DOHH2 (cell line): ENCODE measurements around the gene PARP14.
"Not testable (repeated sequence)": the region's sequence is repeated elsewhere in the genome, so short reads cannot be mapped to it uniquely, and the experiment has no call there.

Experiments used
- H3F3A ChIP-seq: fragments of 200-600 bp; sonication (generic), shearing (Covaris generic); 2 replicates; pipeline ENCODE4 v1.6.0; 2016; ENCODE audit warnings: antibody characterized with exemption, mild to moderate bottlenecking; ENCODE audit not compliant: control insufficient read depth, insufficient read depth
- H3K27ac ChIP-seq: fragments of 200-600 bp; sonication (generic); 2 replicates; pipeline ENCODE4 v1.5.1; 2014; ENCODE audit warnings: low read depth, mild to moderate bottlenecking, low read length, moderate library complexity
- H3K27me3 ChIP-seq: fragments of 200-600 bp; sonication (generic); 2 replicates; pipeline ENCODE4 v1.6.1; 2014; ENCODE audit warnings: mild to moderate bottlenecking, low read length, mixed read lengths; ENCODE audit not compliant: control insufficient read depth
- H3K36me3 ChIP-seq: fragments of 200-600 bp; sonication (generic); 2 replicates; pipeline ENCODE4 v1.6.1; 2014; ENCODE audit warnings: mild to moderate bottlenecking, low read length, moderate library complexity, mixed read lengths; ENCODE audit not compliant: control insufficient read depth
- H3K4me1 ChIP-seq: fragments of 200-600 bp; sonication (generic); 2 replicates; pipeline ENCODE4 v1.6.1; 2014; ENCODE audit warnings: mild to moderate bottlenecking, low read length, mixed read lengths; ENCODE audit not compliant: control insufficient read depth
- H3K4me2 ChIP-seq: fragments of 200-600 bp; sonication (generic); 2 replicates; pipeline ENCODE4 v1.6.0; 2014; ENCODE audit warnings: mild to moderate bottlenecking, low read length, moderate library complexity
- H3K4me3 ChIP-seq: fragments of 200-600 bp; sonication (generic); 2 replicates; pipeline ENCODE4 v1.5.1; 2014; ENCODE audit warnings: mild to moderate bottlenecking, low read length, mixed read lengths
- H3K79me2 ChIP-seq: fragments of 200-600 bp; sonication (generic); 2 replicates; pipeline ENCODE4 v1.6.1; 2014; ENCODE audit warnings: mild to moderate bottlenecking, low read length, mixed read lengths; ENCODE audit not compliant: control insufficient read depth
- H3K9me2 ChIP-seq: fragments of 200-600 bp; sonication (generic); replicated peaks from 2 replicates; pipeline ENCODE4 v1.6.1; 2014; ENCODE audit warnings: mild to moderate bottlenecking, low read length, mixed read lengths; ENCODE audit not compliant: control insufficient read depth
- H3K9me3 ChIP-seq: fragments of 200-600 bp; sonication (generic); 2 replicates; pipeline ENCODE4 v1.6.1; 2014; ENCODE audit warnings: antibody characterized with exemption, low read length, mixed read lengths; ENCODE audit not compliant: control insufficient read depth, insufficient read depth
- H4K20me1 ChIP-seq: fragments of 200-600 bp; sonication (generic); 2 replicates; pipeline ENCODE4 v1.6.0; 2014; ENCODE audit warnings: low read depth, mild to moderate bottlenecking, antibody characterized with exemption, low read length, moderate library complexity; ENCODE audit not compliant: control insufficient read depth, insufficient read depth
- EZH2phosphoT487 ChIP-seq: fragments of 200-600 bp; sonication (generic); IDR thresholded peaks from 2 replicates; pipeline ENCODE4 v1.6.1; 2017; ENCODE audit warnings: borderline replicate concordance, mild to moderate bottlenecking, antibody characterized with exemption, low read length, moderate library complexity, mixed read lengths
- TF ChIP-seq, protein P1 (sequence below): fragments of 200-600 bp; sonication (generic); IDR thresholded peaks from one replicate; pipeline ENCODE4 v1.5.1; 2014; ENCODE audit warnings: antibody characterized with exemption, mild to moderate bottlenecking, low read depth, low read length; ENCODE audit not compliant: poor library complexity, severe bottlenecking

Gene PARP14

DNA sequence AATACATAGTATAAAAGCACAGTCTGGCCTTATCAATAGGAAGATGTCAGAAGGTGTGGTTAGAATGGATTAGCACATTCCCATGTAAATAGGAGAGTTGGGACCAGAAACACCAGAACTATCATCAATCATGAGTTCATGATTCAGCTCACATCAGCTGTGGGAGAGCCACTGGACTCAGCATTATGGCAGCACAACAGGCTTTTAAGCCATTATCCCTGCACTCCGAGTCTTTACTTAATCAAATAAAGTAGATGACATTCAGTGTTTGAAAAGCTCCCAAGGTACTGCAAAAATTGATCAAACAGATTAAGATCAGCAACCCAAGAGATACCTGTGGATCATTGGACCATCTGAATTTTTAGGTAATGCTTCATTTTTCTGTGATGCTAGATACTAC lies 24.7 kb downstream of the PARP14 start:
- no peaks in the 10 kb centered on the region for H4K20me1 ChIP-seq
- no peak overlapping the region for H3K4me2 ChIP-seq
- H3K4me3 ChIP-seq = no peak overlapping the region
- no peaks in the 10 kb centered on the region for H3K79me2 ChIP-seq
- no peak overlapping the region for H3K27ac ChIP-seq
- no peaks in the 10 kb centered on the region for H3K27me3 ChIP-seq
- no peaks in the 10 kb centered on the region for H3K9me3 ChIP-seq
- no peaks in the 10 kb centered on the region for H3F3A ChIP-seq
- H3K9me2 ChIP-seq = no peaks in the 10 kb centered on the region
- TF ChIP-seq, protein P1, sequence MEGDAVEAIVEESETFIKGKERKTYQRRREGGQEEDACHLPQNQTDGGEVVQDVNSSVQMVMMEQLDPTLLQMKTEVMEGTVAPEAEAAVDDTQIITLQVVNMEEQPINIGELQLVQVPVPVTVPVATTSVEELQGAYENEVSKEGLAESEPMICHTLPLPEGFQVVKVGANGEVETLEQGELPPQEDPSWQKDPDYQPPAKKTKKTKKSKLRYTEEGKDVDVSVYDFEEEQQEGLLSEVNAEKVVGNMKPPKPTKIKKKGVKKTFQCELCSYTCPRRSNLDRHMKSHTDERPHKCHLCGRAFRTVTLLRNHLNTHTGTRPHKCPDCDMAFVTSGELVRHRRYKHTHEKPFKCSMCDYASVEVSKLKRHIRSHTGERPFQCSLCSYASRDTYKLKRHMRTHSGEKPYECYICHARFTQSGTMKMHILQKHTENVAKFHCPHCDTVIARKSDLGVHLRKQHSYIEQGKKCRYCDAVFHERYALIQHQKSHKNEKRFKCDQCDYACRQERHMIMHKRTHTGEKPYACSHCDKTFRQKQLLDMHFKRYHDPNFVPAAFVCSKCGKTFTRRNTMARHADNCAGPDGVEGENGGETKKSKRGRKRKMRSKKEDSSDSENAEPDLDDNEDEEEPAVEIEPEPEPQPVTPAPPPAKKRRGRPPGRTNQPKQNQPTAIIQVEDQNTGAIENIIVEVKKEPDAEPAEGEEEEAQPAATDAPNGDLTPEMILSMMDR = no peak
- no peak for TF ChIP-seq EZH2phosphoT487
- H3K36me3 ChIP-seq = no peaks in the 10 kb centered on the region
- H3K4me1 ChIP-seq = peaks cover 22% of the 10 kb centered on the region

- not testable (repeated sequence) for H3K27me3 ChIP-seq, H3K4me3 ChIP-seq, H3K9me2 ChIP-seq, H3K79me2 ChIP-seq, H3K9me3 ChIP-seq, H4K20me1 ChIP-seq, H3K27ac ChIP-seq, H3F3A ChIP-seq, H3K4me2 ChIP-seq, H3K36me3 ChIP-seq
- H3K4me1 ChIP-seq = peaks cover 12% of the 10 kb centered on the region
Measured at GRCh38 chr3:122710616-122711251, 30.1 kb downstream of the PARP14 start.

GRCh38 chr3:122714273-122714672 lies 33.6 kb downstream of the PARP14 start:
- Histone ChIP-seq H4K20me1 (no peaks in the 10 kb centered on the region), H3K27me3 (no peaks in the 10 kb centered on the region), H3F3A (no peaks in the 10 kb centered on the region), H3K4me2 (no peak overlapping the region), H3K9me3 (no peaks in the 10 kb centered on the region), H3K4me3 (no peak overlapping the region), H3K36me3 (no peaks in the 10 kb centered on the region), H3K79me2 (no peaks in the 10 kb centered on the region), H3K4me1 (no peaks in the 10 kb centered on the region), H3K9me2 (no peaks in the 10 kb centered on the region), H3K27ac (no peak overlapping the region)
- no peak for TF ChIP-seq EZH2phosphoT487
- TF ChIP-seq, protein P1 = no peak

DNA sequence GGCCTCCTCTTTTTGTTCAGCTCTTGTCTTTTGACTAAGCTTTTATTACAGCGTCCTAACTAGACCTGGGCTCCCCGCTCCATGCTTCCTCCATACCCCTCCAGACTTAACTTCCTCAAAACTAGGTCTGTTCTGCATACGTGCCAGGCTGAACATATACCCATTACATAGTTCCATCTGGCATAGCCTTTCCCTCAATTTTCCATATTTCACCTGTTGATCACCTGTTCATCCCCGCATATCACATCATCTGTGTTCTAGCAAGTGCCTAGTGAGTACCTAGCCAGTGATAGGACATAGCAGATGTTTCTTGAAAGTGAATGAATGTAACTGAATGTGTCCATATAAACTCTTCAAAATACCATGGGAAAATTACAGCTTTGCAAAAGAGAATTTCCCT lies 36.0 kb downstream of the PARP14 start:
- Histone ChIP-seq H3K79me2 (no peaks in the 10 kb centered on the region), H3K27me3 (no peaks in the 10 kb centered on the region), H3K27ac (no peak overlapping the region), H3K4me3 (no peak overlapping the region), H3K9me3 (no peaks in the 10 kb centered on the region), H3F3A (no peaks in the 10 kb centered on the region), H4K20me1 (no peaks in the 10 kb centered on the region), H3K4me1 (no peaks in the 10 kb centered on the region; the same call in 1 of the 2 replicates), H3K36me3 (no peaks in the 10 kb centered on the region), H3K9me2 (no peaks in the 10 kb centered on the region), H3K4me2 (no peak overlapping the region)
- TF ChIP-seq EZH2phosphoT487 = no peak
- TF ChIP-seq, protein P1 = no peak
